Kidney capillary endothelial cell (primary cell): Measurements from ENCODE around the gene HSPB3.
"Not testable (repeated sequence)": the region's sequence is repeated elsewhere in the genome, so short reads cannot be mapped to it uniquely, and the experiment has no call there.

ENCODE experiments used
- DNase-seq: peaks from one replicate; pipeline ENCODE4 v3.0.0-alpha.2; 2018; ENCODE audit warnings: low spot score

The HSPB3 gene

DNA sequence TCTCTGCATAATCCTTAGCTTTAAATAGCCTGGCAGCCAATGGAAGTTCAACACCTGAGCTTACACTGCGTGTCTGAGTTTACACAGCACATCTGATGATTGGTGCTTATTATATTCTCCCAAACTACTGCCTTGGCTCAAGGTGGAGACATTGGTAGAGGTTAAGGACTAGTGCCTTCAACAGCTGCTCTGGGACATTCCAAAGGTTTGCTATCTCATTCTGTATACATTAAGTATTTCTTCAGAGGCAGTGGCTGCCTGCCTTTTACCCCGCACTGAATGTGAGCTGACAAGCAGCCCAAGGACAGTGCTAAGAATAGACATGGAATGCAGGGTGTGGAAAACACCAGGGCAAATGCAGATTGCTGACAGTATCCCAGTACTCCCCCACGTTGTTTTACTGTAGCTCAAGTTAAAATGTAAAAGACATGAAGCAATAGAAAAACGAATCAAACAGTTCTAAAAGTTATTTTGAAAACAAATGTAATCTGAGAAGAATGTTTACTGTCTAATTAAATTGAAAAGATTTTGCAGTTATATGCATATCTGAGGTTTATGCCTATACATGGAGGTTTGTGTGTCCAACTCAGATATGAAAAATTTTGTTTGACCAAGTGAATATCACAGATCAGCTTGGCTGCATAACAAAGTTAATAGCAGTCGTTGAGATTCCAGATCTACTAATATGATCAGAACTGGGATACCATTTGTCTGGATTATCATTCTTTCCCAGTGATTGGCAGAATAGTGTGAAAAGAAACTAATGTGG is 1.8 kb downstream of the HSPB3 start:
- no peak for DNase-seq

- no peak for DNase-seq
Observed at GRCh38 chr5:54458221-54458620, 2.7 kb downstream of the HSPB3 start.

- DNase-seq = no peak
Observed at GRCh38 chr5:54460181-54460919, 4.9 kb downstream of the HSPB3 start.

- no peak for DNase-seq
Observed at GRCh38 chr5:54462281-54462680, 6.8 kb downstream of the HSPB3 start.

- no peak for DNase-seq
Observed at GRCh38 chr5:54463713-54464112, 8.2 kb downstream of the HSPB3 start.

- DNase-seq = no peak
Observed at GRCh38 chr5:54469622-54470021, 14.1 kb downstream of the HSPB3 start.

GRCh38 chr5:54470128-54470527 is 14.6 kb downstream of the HSPB3 start:
- DNase-seq = no peak

DNA sequence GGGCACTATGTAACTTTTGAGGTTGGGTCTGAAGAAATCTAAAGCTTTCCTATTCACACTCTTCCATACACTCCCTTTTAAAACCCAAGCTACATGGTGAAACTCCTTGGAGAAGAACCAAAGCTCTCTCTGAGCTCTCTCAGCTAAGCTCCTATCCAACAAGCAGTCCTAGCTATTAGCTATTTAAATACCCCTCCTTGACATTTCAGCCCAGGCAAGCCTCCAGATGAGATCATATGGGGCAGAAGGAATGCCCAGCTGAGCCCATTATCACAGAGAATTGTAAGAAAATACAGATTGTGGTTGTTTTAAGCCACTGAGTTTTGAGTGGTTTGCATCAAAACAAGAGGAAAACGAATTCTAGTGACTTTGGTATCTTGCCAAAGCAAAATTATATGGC is 15.2 kb downstream of the HSPB3 start:
- no peak for DNase-seq

GRCh38 chr5:54471398-54471797 is 15.9 kb downstream of the HSPB3 start:
- DNase-seq = no peak

DNA sequence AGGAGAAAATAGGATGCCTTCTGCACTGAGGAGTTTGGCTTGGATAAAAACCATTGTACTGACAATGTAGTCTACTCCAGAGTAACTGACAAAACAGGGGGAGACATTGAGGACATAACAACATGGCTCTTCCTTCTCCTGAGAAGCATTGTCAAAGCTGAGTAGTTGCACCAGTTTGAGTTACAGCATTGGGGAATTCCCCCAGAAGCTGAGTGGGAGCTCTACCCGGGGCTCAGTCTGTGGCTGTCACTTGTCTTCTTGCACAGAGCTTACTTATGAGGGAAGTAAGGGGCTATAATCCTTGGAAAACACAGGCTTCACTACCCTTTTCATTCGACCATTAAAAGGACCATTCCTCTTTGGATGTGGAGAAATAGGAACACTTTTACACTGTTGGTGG is 21.2 kb downstream of the HSPB3 start:
- DNase-seq = no peak

DNA sequence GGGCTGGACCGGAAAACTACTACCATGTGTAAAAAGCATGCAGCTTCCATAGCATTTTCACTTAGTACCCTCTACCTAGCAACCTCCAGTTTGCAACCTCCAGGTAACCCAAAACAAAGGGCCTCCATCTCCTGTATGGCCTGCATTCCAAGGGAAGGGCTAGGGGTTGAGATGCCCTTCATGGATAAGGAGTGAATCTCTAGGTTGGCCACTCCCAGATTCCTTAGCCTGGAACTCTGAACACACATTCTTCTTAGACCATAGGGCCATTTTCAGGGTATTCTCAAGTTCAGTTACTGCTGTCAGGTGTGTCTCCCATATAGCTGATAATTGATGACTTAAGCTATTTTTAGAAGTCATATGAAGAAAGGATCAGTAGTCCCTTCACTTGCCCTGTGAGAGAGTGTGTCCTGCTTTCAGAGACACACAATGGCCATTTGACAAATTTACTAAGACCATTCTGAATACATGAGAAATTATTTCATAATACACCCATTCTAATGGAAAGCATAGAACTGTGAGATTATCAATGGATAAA is 22.5 kb downstream of the HSPB3 start:
- no peak for DNase-seq

DNA sequence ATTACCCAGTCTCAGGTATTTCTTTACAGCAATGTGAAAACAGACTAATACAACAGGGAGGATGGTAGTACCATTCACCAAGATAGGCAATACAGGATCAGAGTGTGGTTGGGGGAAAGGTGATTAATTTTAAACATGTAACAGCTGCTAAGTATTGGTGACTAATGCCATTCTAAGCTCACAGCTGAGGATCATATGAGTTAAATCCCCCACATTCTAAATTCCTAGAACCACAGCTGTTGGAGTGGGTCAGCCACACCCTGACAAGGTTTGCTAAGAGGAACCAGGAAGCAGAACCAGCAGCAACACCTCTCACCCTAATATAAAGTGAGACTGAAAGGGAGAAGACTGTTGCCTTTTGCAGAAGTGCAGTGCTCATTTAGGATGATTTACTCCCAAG is 24.8 kb downstream of the HSPB3 start:
- DNase-seq = no peak

GRCh38 chr5:54484219-54484894 is 28.9 kb downstream of the HSPB3 start:
- DNase-seq = no peak

DNA sequence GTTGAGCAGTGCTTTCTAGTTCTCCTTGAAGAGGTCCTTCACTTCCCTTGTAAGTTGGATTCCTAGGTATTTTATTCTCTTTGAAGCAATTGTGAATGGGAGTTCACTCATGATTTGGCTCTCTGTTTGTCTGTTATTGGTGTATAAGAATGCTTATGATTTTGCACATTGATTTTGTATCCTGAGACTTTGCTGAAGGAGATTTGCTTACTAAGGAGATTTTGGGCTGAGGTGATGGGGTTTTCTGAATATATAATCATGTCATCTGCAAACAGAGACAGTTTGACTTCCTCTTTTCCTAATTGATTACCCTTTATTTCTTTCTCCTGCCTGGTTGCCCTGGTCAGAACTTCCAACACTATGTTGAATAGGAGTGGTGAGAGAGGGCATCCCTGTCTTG is 30.2 kb downstream of the HSPB3 start:
- not testable (repeated sequence) for DNase-seq

DNA sequence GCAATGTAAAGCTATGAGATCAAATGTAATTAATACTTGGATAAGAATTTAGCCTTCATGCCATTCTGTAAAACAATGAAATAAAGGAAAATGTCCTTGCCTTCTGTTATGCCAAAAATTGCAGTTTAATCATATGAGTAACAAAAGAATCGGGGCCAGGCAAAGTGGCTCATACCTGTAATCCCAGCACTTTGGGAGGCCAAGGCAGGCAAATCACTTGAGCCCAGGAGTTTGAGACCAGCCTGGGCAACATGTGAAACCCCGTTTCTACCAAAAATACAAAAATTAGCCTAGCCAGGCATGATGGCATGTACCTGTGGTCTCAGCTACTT is 34.1 kb downstream of the HSPB3 start:
- DNase-seq = not testable (repeated sequence)

- DNase-seq = no peak
Observed at GRCh38 chr5:54491326-54491725, 35.8 kb downstream of the HSPB3 start.

DNA sequence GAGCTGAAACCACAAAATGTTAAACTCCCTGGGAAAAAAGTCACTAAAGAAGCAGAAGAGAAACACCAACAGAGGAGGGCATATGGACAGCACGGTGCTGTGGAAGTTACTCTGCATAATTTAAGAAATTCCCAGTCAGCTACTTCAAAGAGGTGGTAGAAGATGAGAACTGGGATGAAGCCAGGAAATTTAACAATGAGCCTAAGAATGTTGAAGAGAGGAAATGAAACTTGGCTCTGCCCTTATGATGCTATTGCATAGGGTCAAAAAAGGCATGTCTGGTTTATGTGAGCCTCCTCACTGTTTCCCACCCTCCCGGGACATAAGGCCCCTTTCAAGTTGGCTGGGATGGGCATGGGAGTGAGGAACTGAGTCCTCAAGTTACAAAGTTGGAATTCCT is 36.7 kb downstream of the HSPB3 start:
- no peak for DNase-seq

GRCh38 chr5:54495027-54495426 is 39.5 kb downstream of the HSPB3 start:
- DNase-seq = no peak
